ENCODE data around the gene GLB1L2.
"Not testable (repeated sequence)": the region's sequence is repeated elsewhere in the genome, so short reads cannot be mapped to it uniquely, and the experiment has no call there.

The GLB1L2 gene, protein sequence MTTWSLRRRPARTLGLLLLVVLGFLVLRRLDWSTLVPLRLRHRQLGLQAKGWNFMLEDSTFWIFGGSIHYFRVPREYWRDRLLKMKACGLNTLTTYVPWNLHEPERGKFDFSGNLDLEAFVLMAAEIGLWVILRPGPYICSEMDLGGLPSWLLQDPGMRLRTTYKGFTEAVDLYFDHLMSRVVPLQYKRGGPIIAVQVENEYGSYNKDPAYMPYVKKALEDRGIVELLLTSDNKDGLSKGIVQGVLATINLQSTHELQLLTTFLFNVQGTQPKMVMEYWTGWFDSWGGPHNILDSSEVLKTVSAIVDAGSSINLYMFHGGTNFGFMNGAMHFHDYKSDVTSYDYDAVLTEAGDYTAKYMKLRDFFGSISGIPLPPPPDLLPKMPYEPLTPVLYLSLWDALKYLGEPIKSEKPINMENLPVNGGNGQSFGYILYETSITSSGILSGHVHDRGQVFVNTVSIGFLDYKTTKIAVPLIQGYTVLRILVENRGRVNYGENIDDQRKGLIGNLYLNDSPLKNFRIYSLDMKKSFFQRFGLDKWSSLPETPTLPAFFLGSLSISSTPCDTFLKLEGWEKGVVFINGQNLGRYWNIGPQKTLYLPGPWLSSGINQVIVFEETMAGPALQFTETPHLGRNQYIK

DNA sequence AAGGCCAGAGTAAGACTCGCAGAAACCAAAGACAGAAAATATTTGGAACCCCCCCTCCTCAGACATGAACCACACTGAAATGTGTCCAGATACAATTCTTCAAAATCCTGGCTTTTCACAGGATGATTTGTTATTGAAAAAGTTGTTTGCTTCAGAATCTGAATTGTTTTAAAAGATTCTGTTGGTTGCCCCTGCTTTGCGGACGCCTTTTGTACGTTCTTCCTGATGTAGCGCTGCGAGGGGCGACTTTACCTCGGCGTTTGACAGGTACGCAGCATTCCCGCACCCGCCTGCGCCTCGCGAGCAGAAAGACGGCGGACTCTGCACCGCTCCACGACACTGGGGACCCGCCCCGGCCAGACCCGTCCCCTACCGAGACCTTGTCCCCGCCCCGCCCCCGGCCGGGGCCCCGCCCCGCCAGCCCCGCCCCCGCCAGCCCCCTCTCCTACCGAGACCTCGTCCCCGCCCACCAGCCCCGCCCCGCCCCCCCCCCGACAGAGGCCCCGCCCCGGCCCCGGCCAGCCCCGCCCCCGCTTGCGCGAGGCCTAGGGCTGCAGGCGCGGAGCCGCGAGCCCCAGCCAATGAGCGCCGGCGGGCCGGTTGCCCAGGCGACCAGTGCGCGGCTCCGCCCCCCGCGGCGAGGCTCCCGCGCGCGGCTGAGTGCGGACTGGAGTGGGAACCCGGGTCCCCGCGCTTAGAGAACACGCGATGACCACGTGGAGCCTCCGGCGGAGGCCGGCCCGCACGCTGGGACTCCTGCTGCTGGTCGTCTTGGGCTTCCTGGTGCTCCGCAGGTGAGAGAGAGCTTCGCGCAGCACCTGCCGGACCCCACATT, at the start of gene GLB1L2:
Gene GLB1L2, plus strand, starts transcription at position 635 of the 835 bp plus-strand sequence. Its CDS starts 74 bp downstream, at position 709.
- peak; percentile 95 to 97 for ATAC-seq

DNA sequence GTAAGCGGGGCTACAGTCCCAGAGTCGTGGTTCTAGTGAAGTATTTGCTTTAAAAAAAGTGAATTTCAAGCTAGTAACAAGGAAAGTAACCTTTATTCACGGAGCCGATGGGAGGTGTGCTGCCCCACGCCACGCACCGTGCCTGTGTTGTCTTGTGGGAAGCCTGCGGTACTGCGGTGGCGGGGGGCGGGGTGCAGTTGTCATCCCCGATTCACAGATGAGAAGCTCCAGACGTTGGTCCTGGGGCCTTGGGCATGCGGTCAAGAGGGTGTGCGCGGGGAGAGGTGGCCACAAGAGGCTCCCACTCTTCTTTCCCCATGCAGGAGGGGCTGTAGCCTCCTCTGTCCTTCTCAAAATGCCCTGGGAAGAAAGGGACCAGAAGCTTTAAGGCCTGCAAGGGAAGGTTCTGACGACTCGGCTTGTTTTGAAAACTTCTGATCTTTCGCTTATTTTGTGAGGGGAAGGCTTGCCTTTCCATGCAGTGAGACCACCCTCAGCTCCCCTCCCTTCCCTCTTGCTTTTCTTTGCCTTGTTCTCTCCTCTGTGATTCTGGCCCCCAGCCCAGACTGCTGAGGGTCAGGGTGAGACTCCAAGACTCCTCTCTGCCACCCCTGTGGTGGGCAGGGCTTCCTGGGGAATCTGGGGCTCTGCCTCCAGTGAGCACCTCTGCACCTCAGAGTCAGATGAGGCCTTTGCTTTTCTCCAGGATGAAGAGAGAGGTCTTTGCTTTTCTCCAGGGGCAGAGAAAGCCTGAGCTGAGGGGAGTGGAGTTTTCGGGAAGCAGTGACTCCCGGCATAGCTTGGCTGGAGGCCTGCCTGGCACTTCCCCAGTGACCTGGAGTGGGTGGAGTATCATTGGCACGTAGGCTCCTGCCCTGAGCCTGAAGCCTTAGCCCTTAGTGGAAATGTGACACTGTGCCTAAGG, 49.4 kb upstream of the GLB1L2 start:
- ATAC-seq, result no peak

DNA sequence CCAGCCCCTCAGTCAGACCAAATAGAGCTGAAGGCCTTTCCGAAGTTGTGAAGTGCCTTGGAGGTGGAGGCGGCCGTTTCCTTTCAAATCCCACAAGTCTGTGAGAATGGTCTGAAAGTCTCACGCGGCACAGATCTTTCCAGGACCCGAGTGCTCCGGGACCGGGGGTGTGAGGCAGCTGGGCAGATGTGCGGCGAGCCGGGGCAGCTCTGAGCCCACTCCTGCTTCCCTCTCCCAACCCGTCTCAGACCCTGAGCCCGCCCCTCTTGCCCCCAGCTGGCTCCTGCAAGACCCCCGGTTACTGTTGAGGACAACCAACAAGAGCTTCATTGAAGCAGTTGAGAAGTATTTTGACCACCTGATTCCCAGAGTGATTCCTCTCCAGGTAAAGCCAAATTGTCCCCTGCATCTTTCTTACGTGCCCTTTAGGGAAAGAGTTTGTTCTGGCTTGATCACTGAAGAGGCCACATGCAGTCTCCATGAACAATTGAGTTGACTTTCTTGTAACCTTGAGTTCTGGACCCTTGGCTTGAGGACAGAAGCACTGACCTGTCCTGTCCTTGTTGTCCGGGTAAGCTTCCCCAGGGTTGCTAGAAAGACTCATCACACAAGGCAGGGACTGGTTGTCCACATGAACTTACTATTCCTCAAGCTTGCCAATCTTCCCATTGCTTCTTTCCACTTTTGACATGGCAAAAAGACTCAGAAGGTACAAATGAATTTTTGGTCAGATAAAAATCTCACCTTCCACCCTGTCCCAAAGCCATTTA, 48.1 kb upstream of the GLB1L2 start:
- ATAC-seq, result no peak

DNA sequence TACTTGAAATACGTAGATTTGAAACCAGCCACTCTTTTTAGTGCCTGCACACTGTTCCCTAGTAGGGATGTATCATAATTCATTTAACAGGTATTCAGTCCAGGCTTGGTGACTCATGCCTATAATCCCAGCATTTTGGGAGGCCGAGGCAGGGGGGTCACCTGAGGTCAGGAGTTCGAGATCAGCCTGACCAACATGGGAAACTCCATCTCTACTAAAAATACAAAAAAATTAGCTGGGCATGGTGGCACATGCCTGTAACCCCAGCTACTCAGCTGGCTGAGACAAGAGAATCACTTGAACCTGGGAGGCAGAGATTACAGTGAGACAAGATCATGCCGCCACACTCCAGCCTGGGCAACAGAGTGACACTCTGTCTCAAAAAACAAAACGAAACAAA, 47.4 kb upstream of the GLB1L2 start:
- ATAC-seq, result not testable (repeated sequence)

DNA sequence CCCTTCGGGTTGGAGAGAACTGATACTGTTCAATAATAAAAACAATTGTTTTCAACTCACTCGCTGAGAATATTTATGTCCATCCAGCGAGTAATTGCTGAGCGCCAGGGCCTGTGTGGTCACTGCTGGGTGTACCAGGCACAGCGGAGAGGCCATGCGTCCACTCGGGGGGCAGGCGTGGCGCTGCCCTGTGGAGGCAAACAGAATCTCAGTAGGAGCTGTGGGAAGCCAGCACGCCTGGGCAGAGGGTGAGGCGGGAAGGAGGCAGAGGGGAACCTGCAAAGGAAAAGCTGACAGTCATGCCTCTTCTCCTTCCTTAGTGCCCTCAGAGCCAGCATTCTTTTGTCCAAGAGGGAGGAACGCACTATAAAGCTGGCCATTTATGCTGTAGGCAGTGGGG, 44.2 kb upstream of the GLB1L2 start:
- ATAC-seq, result no peak

DNA sequence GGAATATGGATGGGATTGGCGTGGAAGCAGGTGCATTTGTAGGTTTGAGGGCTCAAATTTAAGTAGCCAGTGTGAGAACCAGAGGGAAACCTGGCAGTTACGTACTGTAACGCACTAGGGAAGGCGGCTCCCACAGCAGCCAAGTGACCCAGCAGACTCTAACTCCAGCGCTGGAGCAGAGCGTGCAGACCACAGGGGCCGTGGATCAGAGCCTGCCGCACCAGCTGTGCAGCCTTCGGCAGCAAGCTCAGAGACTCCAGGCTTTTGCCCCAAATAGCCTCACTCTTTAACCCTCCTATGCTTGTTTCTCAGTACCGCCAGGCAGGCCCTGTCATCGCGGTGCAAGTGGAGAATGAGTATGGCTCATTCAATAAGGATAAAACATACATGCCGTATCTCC, 43.3 kb upstream of the GLB1L2 start:
- no peak for ATAC-seq

DNA sequence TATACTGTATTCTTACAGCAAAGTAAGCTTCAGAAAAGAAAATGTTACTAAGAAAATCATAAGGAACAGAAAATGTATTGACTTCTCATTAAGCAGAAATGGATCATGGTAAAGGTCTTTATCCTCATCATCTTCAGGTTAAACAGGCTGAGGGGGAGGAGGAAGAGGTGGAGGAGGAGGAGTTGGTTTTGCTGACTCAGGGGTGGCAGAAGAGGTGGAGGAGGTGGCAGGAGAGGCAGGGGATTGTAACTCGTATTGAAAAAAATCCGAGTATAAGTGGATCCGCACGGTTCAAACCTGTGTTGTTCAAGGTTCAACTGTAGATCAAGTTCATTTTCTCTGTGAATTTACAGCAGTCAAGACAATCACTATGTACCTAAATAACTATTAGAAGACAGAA, 42.6 kb upstream of the GLB1L2 start:
- no peak for ATAC-seq

DNA sequence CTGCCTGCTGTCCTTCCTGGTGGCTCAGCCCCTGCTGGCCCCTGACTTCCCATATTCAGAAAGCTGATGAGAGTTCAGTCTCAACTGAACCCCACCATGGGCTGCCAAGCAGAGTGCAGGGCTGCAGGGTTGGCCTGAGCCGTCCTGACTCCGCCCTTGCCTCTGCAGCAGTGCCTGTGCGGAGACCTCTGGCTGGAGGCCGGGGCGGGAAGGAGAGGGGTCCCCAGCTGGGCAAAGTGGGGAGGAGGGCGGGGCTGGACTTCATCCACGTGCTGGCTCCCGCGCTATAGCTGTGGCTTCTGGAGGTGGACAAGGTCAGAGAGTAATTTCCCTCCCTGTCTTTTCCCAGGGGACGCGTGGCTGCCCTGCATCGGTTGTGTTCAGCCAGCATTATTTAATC, 42.0 kb upstream of the GLB1L2 start:
- ATAC-seq, result no peak

DNA sequence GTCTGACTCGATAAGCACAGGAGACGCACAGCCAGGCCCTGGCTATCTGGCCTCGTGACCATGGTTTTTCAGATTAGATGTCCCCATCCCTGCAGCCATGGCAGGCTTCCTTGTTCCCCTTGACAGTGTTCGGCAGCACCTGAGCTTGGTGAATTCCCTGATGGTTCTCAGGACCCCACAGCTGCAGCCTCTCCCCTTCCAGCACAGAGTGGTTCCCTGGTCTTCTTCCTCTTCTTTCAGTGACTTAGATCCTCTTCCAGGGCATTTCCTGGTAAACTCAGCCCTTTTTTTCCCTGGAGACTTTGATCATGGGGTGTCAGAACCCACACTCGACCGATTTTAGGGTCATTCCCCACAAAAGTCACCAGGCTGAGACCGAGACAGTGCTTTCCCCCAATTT, 41.1 kb upstream of the GLB1L2 start:
- no peak for ATAC-seq

DNA sequence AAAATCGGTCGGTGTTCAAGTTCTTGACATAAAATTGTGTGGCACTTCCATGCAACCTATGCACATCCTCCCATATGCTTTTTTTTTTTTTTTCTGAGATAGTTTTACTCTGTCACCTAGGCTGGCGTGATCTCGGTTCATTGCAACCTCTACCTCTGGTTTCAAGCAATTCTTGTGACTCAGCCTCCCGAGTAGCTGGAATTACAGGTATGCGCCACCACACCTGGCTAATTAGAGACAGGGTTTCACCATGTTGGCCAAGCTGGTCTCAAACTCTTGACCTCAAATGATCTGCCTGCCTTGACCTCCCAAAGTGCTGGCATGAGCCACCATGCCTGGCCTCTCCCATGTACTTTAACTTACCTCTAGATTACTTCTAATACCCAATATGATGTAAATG, 40.6 kb upstream of the GLB1L2 start:
- ATAC-seq, result no peak

DNA sequence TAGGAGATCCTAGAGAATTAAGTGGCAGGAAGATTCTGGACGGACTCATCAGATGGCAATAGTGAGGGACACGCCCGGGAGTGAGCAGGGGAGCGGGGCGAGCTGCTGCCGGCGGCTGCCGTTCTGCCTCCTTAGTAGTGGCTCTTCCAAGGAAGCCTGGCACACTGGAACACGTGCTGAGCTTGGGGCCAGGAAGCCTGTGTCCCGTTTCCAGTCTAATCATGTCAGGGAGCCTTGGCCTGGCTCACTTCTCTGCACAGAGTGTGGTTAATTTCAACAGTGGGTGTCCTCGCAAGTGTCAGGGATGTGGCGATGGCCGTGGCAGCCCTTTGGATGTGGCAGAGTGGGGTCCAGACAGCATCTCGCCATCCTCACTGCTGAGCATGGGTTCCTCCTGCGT, 39.1 kb upstream of the GLB1L2 start:
- ATAC-seq, result no peak

DNA sequence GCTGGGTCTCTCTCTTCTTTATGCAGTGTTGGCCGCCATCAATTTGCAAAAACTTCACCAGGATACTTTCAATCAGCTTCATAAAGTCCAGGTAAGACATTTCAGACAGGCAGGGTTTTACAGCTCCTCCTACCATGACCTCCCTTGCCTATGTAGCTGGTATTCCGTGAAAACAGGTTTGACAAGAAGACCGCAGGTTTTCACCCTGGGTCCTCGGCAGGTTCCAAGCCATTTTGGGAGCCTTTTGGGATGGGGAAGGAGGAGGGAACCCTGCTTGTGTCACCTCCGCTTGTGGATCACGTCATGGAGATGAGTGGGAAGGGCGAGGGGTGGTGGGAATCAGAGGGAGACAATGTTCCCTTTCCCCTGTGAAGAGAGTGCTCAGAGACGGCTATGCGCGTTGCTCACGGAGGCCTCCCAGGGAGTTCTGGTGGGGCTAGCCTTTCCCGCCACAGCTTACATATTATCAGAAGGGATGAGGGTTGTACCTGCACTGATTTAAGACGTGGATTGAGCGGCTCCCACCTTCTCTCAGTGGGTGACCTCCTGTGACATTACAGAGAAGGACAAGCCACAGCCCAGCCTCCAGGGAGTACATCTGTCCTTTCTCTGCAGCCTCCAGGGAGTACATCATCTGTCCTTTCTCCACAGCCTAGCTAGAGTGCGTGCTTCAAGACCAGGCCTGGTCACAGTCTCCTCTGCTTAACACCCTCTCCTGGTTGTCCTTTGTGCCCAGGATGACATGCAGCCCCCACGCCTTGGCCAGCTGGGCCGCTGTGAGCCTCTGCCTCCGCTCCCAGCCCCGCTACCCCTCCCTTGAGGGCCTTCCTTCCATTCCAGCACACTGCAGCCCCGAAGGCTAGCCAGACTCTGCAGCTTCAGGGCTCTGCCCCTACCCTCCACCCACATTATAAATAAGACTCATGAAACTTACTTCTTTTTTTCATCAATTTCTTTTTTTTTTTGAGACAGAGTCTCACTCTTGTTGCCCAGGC, 38.4 kb upstream of the GLB1L2 start:
- no peak for ATAC-seq

DNA sequence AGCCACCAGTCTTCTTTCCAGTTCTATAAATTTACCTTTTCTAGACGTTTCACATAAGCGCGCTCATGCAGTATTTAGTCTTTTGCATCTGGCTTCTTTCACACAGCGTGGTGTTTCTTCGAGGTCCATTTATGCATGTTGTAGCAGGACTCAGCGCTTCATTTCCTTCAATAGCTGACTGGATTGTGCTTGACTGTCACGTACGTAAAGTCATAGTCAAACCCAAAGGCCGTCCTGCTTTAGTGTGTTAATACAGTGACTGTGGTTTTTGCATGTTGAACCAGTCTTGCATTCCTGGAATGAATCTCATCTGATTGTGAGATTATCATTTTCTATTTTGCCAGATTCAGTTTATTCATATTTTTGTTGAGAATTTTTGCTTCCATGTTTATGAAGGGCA, 37.1 kb upstream of the GLB1L2 start:
- ATAC-seq, result no peak

DNA sequence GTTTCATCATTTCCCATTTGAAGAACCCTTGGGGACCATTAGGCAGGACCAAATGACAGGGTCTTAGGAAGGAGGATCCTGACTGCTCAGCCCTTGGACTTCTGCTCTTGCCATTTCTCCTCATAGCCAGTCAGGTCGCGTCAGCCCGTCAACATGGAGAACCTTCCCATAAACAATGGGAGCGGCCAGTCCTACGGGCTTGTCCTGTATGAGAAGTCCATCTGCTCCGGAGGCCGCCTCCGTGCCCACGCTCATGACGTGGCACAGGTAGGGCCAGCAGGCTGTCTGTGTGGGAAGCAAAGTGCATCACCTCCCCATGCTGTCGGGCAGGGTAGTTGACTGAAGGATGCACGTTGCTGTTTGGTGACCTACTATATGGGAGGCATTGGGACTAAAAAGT, 19.6 kb upstream of the GLB1L2 start:
- no peak for ATAC-seq

DNA sequence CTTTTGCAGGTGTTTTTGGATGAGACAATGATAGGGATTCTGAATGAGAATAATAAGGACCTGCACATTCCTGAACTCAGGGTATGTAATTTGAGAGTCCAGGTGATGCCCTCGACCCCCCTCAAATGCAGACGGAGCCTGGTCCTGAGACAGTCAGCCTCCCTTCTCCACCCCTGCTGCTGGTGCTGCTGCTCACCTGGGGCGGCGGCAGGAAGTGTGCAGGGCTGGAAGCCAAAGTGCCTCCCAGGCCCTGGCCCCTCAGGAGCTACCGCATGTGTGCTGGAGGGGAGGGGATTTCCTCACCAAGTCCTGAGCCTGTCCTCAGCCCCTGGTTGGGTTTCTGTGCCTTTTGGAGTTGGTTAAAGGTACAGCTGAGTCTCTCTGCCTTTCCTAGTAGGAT, 19.0 kb upstream of the GLB1L2 start:
- ATAC-seq, result no peak

DNA sequence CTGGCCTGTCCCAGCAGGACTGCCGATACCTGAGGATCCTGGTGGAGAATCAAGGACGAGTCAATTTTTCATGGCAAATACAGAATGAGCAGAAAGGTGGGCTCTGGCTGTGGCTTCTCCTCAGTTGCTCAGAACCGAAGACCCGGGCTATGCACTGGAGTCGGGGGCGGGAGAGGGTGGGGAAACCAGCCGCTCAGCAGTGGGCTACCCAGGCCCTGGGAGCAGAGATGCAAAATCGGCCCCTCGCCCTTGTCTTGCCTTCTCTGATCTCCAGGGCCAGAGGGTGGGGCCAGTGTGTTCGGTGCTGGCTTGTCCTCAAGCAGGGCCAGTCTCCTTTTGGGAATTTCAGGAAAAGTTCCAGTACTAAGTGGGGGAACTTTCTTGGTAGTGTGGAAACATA, 18.4 kb upstream of the GLB1L2 start:
- no peak for ATAC-seq

DNA sequence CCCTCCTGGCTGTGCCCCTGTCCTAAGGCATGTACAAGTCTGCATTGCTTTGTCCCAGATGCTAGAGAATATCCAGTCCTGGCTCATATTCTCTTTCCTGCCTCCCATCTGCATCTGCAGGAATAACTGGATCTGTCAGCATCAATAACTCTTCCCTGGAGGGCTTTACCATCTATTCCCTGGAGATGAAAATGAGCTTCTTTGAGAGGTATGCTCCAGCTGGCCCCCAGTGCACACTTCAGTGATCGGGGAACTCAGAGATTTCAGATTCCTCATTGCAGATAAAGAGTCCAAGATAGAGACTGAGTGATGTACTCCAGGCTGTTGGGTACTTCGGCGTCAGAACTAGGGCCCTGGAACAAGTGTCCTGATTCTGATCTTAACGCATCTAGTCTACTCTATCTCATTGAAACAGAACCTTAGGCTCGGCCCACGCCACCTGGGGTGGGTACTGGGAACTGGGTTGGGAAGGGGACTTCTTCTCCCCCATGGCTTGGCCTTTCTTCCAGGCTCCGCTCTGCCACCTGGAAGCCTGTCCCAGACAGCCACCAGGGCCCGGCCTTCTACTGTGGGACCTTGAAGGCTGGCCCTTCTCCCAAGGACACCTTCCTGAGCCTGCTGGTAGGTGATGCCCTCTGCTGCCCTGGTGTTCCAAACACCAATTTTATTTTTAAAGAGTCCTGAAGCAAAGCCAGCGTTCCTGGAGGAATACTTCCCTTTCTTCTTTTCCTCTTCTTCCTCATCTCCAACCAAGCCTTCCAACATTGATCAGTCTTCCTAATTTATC, 17.8 kb upstream of the GLB1L2 start:
- no peak for ATAC-seq

DNA sequence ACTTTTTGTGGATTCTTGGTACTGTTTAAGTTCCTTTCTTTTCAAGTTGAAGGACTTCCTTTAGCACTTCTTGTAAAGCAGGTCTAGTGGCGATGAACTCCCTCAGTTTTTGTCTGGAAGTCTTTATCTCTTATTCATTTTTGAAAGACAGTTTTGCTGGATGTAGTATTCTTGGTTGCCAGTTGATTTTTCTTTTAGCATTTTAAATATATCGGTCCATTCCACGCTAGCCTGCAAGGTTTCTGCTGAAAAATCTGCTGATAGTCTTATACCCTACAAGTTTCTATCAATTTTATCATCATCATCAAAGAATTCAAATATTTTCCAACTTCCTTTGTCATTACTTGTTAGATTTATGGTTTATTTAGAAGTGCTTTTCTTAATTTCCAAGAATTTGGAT, 14.7 kb upstream of the GLB1L2 start:
- no peak for ATAC-seq

DNA sequence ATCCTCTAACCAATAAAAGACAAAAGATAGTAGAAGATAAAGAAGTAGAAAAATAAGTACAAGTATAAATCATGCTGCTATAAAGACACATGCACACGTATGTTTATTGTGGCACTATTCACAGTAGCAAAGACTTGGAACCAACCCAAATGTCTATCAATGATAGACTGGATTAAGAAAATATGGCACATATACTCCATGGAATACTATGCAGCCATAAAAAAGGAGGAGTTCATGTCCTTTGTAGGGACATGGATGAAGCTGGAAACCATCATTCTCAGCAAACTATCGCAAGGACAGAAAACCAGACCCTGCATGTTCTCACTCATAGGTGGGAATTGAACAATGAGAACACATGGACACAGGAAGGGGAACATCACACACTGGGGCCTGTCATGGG, 10.4 kb upstream of the GLB1L2 start:
- not testable (repeated sequence) for ATAC-seq

DNA sequence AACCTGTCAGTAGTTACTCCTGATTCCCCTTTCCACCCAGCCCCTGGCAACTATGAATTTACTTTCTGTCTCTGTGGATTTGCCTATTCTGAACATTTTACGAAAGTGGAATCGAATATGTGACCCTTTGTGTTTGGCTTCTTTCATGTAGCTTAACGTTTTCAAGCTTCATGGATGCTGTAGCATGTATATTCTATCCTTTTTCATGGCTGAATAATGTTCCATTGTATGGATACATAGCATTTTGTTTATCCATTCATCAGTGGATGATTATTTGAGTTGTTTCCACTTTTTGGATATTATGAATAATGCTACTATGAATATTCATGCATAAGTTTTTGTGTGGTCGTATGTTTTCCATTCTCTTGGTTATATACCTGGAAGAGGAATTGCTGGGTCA, 9.2 kb upstream of the GLB1L2 start:
- no peak for ATAC-seq
